HG02610 (cell line): ENCODE data around the gene HSPB2.
A peak's percentile ranks its signal among the peaks of the same experiment; 100 is the strongest.
"Not testable (repeated sequence)": the region's sequence is repeated elsewhere in the genome, so short reads cannot be mapped to it uniquely, and the experiment has no call there.

ENCODE experiments used
- ATAC-seq: cut with Tn5 transposase; IDR thresholded peaks from one replicate; pipeline ENCODE4 v1.9.1; 2021; ENCODE audit warnings: mild to moderate bottlenecking, moderate library complexity; ENCODE audit not compliant: unreplicated experiment

HSPB2 gene, protein sequence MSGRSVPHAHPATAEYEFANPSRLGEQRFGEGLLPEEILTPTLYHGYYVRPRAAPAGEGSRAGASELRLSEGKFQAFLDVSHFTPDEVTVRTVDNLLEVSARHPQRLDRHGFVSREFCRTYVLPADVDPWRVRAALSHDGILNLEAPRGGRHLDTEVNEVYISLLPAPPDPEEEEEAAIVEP

GRCh38 chr11:111912535-111912934 is at the start of gene HSPB2:
Gene HSPB2 (plus strand): TSS chr11:111912734. CDS start chr11:111912830, 96 bp downstream.
- ATAC-seq: no peak

DNA sequence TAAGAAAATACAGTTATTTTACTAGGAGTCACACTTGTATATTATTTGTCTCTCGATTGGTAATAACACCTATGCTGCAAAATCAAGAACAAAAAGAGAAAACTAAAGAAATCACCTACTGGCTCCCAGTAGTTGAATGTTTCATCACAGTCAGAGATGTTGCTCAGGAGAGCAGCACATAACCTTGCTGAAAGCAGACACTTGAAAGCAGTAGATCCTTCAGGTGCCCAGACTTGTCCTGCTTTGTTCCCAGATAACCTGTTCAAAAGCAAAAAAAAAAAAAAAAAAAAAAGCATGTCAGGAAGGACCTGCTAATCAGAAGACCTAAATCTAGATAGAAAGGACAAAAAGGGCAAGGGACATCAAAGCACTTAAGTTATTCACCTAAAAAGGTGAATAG is 42.4 kb upstream of the HSPB2 start:
- ATAC-seq: no peak

DNA sequence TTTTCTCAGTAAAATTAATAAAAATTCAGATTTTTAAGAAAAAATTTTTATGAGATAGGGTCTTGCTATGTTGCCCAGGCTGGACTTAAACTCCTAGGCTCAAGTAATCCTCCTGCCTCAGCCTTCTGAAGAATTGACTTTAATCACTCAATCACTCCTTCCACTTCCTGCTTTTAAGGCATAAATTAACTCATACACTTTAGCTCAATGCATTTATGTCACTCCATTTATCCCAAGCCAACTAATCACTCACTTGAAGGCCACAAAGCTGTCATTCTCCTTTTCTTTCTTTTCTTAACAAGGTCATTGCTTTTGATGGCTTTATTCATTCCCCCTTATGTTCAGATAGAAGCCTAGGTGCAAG is 42.0 kb upstream of the HSPB2 start:
- ATAC-seq: peak; percentile 24

- ATAC-seq: peak; percentile 88
Measured at GRCh38 chr11:111870886-111871692, 41.4 kb upstream of the HSPB2 start, which contains the start of gene ALG9. Gene ALG9 (minus strand): TSS chr11:111871581. CDS start chr11:111871482, 99 bp downstream.

DNA sequence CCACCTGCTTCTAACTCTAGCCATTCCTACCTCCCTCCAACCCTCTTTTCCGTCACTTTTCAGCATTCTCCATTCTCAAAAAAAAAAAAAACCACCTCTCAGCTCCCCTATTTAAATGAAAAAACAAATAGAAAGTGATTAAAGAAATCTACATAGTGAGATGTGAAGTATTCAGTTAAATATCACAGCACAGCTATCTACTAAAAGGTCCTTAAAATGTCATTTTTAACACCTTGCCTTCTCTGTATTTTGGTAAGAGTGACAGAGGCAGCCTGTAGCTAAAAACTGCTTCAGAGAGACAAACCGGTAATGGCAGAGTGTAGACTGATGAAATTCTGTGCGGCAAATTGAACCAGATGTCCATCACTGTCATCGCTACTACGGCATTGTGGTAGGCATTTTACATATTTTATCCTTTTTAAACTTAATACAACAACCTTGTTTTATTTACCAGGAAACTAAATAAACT is 40.8 kb upstream of the HSPB2 start:
- no peak for ATAC-seq

DNA sequence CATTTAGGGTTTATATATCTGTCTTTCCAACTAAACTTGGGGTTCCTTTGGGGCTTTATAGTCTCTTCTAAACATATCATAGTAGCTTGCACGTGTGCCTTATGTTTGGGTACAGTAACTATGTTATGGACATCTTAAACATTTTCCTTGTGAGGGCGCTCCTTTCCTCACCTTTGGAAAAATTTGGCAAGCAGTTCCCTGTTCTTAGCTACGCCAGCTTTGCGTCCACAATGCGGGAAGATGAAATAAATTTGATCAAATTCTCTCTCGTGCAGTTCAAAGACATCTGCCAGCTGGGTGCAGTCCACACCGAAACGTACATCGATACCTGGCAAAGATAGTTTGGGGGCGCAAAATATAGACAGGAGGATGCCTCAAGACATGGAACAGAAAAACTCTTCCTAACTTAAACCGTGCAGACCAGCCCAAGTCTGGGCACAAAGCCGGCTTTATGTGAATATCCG is 34.1 kb upstream of the HSPB2 start:
- ATAC-seq: peak; percentile 2

DNA sequence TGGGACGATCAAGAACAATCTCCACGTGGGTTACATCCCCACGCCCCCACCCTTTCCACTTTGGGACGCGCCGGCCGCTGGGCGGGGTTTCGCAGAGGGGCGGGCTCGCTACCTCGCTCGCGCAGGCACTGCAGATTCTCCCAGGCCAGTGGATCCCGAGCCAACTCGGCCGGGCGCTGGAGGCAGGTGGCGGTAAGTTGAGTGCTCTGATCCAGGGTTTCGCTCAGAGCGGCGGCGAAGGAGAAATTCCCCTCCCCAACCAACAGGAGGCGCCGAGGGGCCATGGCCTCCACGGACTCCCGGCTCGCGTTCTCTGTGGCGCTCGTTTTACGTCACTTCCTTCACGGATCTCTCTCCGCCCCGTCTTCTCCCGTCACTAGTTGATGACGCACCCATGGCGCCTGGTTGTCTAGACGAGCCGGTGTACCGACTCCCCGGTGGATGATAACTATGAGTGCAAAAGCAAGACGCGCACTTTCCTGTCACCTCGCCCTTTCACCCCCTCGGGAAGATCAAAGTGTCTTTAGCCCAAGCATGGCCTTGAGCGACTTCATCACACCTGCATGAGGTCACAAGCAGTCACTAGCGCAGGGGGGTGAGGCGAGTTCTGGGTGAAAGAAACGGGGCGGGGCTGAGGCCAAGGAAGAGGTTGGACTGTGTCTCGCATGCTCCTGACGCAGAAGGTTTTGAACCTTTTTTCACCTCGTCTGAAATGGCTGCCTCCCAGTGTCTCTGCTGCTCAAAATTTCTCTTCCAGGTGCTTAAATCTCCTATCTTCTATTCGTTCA is 33.5 kb upstream of the HSPB2 start, which contains the start of the genes CFAP68 and FDXACB1:
Gene CFAP68, plus strand, starts transcription at position 693 of the 788 bp plus-strand sequence. Its CDS starts 20 bp downstream, at position 713.
Gene FDXACB1, minus strand, starts transcription at position 317 of the 788 bp plus-strand sequence. Its CDS starts 33 bp downstream, at position 284.
- peak; percentile 90 for ATAC-seq

GRCh38 chr11:111879637-111879960 is 32.9 kb upstream of the HSPB2 start:
- ATAC-seq: no peak

DNA sequence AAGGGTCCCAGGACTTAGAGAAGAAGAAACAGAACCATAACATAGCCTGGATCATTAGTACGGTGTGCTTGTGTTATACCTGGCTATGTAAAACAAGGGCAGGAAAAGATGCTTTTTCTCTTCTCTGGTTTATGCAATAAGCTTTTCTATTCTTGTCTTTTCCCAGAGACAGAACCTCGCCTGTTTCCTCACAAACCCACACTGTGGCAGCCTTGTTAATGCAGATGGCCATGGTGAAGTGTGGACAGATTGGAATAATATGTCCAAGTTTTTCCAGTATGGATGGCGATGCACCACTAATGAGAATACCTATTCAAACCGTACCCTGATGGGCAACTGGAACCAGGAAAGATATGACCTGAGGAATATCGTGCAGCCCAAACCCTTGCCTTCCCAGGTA is 30.3 kb upstream of the HSPB2 start:
- no peak for ATAC-seq

DNA sequence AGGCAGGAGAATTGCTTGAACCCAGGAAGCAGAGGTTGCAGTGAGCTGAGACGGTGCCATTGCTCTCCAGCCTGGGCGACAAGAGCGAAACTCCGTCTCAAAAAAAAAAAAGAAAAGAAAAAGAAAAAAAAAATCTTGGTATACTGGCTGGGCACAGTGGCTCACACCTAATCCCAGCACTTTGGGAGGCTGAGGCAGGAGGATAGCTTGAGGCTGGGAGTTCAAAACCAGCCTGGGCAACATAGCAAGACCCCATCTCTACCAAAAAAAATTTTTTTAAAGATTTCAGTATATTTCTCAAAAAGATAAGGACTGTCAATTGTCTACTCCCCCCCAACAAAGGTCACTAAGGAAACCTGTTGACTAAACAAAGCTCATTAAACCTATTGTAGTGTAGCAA is 27.5 kb upstream of the HSPB2 start:
- ATAC-seq: not testable (repeated sequence)

GRCh38 chr11:111886032-111886431 is 26.5 kb upstream of the HSPB2 start:
- no peak for ATAC-seq

DNA sequence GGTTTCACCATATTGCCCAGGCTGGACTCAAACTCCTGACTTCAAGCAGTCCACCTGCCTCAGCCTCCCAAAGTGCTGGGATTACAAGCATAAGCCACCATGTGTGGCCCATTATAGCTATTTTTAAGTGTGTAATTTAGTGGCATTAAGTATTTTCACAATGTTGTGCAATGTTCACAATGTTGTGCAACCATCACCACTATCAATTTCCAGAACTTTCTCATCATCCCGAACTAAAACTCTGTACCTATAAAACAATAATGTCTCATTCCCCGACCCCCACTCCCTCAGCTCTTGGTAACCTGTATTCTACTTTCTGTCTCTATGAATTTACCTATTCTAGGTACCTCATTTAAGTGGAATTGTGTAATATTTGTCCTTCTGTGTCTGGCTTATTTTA is 25.7 kb upstream of the HSPB2 start:
- ATAC-seq: no peak

GRCh38 chr11:111905411-111905810 is 7.1 kb upstream of the HSPB2 start:
- ATAC-seq: no peak

DNA sequence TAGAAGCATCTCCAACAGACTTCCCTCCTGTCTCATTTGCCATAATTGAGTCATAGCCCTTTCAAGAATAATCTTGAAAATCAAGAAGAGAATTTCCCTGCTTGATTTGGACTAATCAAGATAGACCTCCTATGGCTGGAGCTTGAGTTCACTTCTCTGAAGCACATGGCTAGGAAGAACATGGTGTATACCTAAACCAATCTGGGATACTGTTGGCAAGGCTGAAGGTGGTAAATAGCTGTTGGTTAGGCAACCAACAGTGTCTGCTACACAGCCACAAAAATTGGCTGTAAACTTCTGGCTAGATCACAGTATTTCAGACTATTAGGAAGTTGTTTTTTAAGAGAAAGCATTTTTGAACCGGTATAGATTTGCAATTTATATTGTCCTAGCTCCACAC is 5.9 kb upstream of the HSPB2 start:
- no peak for ATAC-seq

DNA sequence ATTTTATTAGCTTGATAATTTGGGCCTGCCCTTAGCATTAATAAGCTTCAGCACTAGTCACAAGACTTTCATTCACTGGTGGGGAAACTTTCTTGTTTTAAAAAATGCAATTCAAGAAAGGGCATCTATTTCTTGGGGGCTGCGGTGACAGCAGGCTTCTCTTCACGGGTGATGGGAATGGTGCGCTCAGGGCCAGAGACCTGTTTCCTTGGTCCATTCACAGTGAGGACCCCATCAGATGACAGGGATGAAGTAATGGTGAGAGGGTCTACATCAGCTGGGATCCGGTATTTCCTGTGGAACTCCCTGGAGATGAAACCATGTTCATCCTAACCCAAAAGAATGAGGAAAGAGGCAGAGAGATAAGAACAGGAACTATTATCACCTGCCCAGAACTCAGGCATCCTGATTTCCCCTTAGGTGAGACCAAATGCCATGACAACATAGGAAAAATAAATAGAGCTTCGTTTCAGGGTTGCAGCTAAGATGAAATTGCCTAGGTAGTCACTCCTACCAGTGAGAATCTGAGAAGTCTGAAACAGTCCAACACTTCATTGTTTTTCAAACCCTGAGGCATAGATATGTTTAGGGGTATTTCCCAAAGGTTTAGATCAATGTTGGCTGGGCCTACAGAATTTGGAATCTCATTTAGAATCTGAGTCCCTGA is 3.8 kb upstream of the HSPB2 start:
- ATAC-seq: no peak

GRCh38 chr11:111909378-111909777 is 3.2 kb upstream of the HSPB2 start:
- no peak for ATAC-seq

GRCh38 chr11:111910676-111911562 is 1.6 kb upstream of the HSPB2 start:
- ATAC-seq: no peak

DNA sequence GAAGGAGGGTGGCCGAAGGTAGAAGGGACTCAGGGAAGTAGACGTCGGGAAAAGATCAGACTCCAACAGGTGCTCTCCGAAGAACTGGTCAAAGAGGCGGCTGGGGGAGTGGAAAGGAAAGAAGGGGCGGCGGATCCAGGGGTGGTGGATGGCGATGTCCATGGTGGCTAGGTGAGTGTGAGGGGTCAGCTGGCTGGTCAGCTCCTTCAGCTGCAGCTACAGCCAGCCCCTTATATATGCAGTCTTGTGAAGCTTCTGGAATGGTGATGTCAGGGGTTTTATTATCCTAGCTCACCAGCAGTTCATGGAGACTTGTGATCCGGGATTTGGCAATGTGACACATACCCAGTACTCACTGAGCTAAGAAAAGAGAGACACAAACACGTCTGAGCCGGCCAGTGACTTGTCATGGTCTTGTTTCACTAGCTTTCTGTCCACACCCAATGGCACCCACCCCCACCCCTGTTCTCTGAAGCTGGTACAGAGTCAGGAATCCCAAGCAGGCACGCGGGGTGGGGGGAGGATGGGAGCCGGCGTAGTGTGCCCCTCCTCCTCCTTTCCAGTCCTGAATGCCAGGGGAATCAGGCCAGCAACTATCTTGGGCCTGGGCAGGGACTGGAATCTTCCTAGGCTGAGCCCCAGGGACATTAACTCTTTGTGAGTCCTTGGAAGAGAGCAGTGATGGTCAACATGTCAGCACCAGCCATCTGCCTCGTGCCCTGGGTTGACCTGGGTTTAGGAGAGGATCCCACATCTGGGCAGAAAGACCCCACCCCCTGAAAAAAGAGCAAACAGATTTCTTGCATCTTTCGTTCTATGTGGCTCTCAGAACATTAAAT is 752 bp upstream of the HSPB2 start, which contains the start of gene CRYAB:
Gene CRYAB, minus strand, starts transcription at position 208 of the 839 bp plus-strand sequence. Its CDS starts 46 bp downstream, at position 162.
- ATAC-seq: no peak
